ENCODE data around the gene FAM234A. TPM values are rescaled to one million over a fixed set of nuclear protein-coding genes. Genes with fewer than 3 reads are reported as not detected.

The FAM234A gene
- total RNA-seq, 1 experiment from 2014 or later: 94.9 TPM

GRCh38 chr16:249431-249830 lies 14.8 kb downstream of the FAM234A start:
- Histone ChIP-seq H3T11ph (ENCODE audit: low read length) (no peak overlapping the region), H2BK5ac (ENCODE audit: insufficient read length, low read length) (no peak overlapping the region), H2BK20ac (ENCODE audit: low read depth, low read length, poor library complexity, severe bottlenecking) (no peak overlapping the region), H3K4me2 (ENCODE audit: insufficient read depth, insufficient read length, low read length) (no peak overlapping the region), H2AK5ac (ENCODE audit: insufficient read length, low read length) (no peak overlapping the region), H3K79me1 (ENCODE audit: insufficient read depth, low read depth, low read length, poor library complexity, severe bottlenecking) (no peaks in the 10 kb centered on the region), H3K27ac (ENCODE audit: insufficient read length, low read depth, low read length) (no peak overlapping the region), H3K4me1 (ENCODE audit: insufficient read depth, low read length) (no peaks in the 10 kb centered on the region), H4K91ac (ENCODE audit: insufficient read length, low read depth, low read length) (no peak overlapping the region), H3K9ac (ENCODE audit: extremely low read depth, insufficient read length, low read length) (no peak overlapping the region), H2BK15ac (ENCODE audit: low read depth, low read length) (no peak overlapping the region), H4K5ac (ENCODE audit: insufficient read length, low read depth, low read length) (no peak overlapping the region), H3K79me2 (ENCODE audit: insufficient read depth, low read length) (no peaks in the 10 kb centered on the region), H3K9me3 (ENCODE audit: control insufficient read depth, low read depth, low read length) (no peaks in the 10 kb centered on the region), H3K14ac (ENCODE audit: insufficient read depth, low read length) (no peak overlapping the region), H3K56ac (ENCODE audit: insufficient read length, low read depth, low read length) (no peak overlapping the region), H2BK120ac (ENCODE audit: low read depth, low read length, poor library complexity, severe bottlenecking) (no peak overlapping the region), H2AFZ (ENCODE audit: low read length) (no peak overlapping the region), H3K18ac (ENCODE audit: insufficient read length, low read depth, low read length) (no peak overlapping the region), H4K20me1 (ENCODE audit: control insufficient read depth, insufficient read depth, insufficient read length) (no peaks in the 10 kb centered on the region), H3K23ac (ENCODE audit: insufficient read length, low read depth, low read length) (no peak overlapping the region), H3K27me3 (ENCODE audit: insufficient read depth, low read length) (no peaks in the 10 kb centered on the region), H3K23me2 (ENCODE audit: insufficient read length, low read depth, low read length, poor library complexity, severe bottlenecking) (no peaks in the 10 kb centered on the region), H3K4ac (ENCODE audit: low read depth, low read length) (no peak overlapping the region), H2BK12ac (ENCODE audit: insufficient read length, low read depth, low read length) (no peak overlapping the region), H4K8ac (replicated peaks; ENCODE audit: insufficient read length, low read depth, low read length) (no peak overlapping the region)
- H3K27ac Mint-ChIP-seq: no peak overlapping the region
- TF ChIP-seq CTCF (conservative IDR thresholded peaks at IDR 0.05): no peak
- H3K27me3 Mint-ChIP-seq (ENCODE audit: low read depth): no peaks in the 10 kb centered on the region
- DNase-seq: no peak
- no CpG with 5 or more reads among the region's 12 CpGs for WGBS (ENCODE audit: extremely low coverage, insufficient read length, low lambda C conversion rate)
- H3K9me3 Mint-ChIP-seq: no peaks in the 10 kb centered on the region
- peaks cover 3 to 30% (median 21%) of the 10 kb centered on the region in 3 experiments; a peak in 5 of 7 replicates for H3K36me3 Mint-ChIP-seq (ENCODE audit: insufficient read depth in 1 of 3, low read depth in 3 of 3)
- no peaks in the 10 kb centered on the region for H3K4me1 Mint-ChIP-seq
- H3K4me3 Mint-ChIP-seq: no peak overlapping the region

All from H9 (cell line).